ENCODE results near the gene PGBD2. TPM values are rescaled to one million over a fixed set of nuclear protein-coding genes. Genes with fewer than 3 reads are reported as not detected.

PGBD2 gene
- total and polyA plus RNA-seq, 2 of the 13 experiments (the other 11 are each of a cell fraction or from before 2014, with no cell fraction given): 6.0 to 7.4 TPM

GRCh38 chr1:248858096-248858890 lies 47.7 kb upstream of the PGBD2 start (continued):
- TF ChIP-seq ZBTB33 (CRISPR knock-in tag; IDR thresholded peaks at IDR 0.05): peak; percentile 74
- TF ChIP-seq ZNF317 (CRISPR knock-in tag; IDR thresholded peaks at IDR 0.05): 0 out of 2 replicates have a peak, but pooled peaks have one; percentile 17
- TF ChIP-seq ZNF768 (CRISPR knock-in tag; IDR thresholded peaks at IDR 0.05): 0 out of 2 replicates have a peak, but pooled peaks have one; percentile 17
- TF ChIP-seq ZSCAN31 (CRISPR knock-in tag; IDR thresholded peaks at IDR 0.05; ENCODE audit: low read depth): no peak
- TF ChIP-seq ZNF337 (CRISPR knock-in tag; IDR thresholded peaks at IDR 0.05; ENCODE audit: borderline replicate concordance, low read depth): peak; percentile 57; the same call in 1 of the 2 replicates
- 0 out of 2 replicates have a peak, but pooled peaks have one; percentile 5 for TF ChIP-seq ZNF772 (CRISPR knock-in tag; IDR thresholded peaks at IDR 0.05)
- no peak for TF ChIP-seq WIZ (CRISPR knock-in tag; IDR thresholded peaks at IDR 0.05)
- TF ChIP-seq ZNF740 (CRISPR knock-in tag; IDR thresholded peaks at IDR 0.05): peak; percentile 74
- TF ChIP-seq ZNF276 (CRISPR knock-in tag; IDR thresholded peaks at IDR 0.05; ENCODE audit: low read depth): peak; percentile 34; the same call in 1 of the 2 replicates
- TF ChIP-seq HOXA5 (CRISPR knock-in tag; IDR thresholded peaks at IDR 0.05): no peak
- 0 out of 2 replicates have a peak, but pooled peaks have one; percentile 32 for TF ChIP-seq ZBTB10 (CRISPR knock-in tag; IDR thresholded peaks at IDR 0.05; ENCODE audit: borderline replicate concordance)
- no peak for TF ChIP-seq ARID2 (CRISPR knock-in tag; IDR thresholded peaks at IDR 0.05; ENCODE audit: borderline replicate concordance)
- 0 out of 2 replicates have a peak, but pooled peaks have one; percentile 4 for TF ChIP-seq MIER3 (CRISPR knock-in tag; IDR thresholded peaks at IDR 0.05; ENCODE audit: borderline replicate concordance)
- peak; percentile 47; the same call in 1 of the 2 replicates for TF ChIP-seq MXD3 (CRISPR knock-in tag; IDR thresholded peaks at IDR 0.05)
- TF ChIP-seq RBM39 (IDR thresholded peaks at IDR 0.05; ENCODE audit: low read depth, low read length, poor library complexity, severe bottlenecking): peak; percentile 45
- 0 out of 2 replicates have a peak, but pooled peaks have one; percentile 55 for TF ChIP-seq ZIK1 (CRISPR knock-in tag; IDR thresholded peaks at IDR 0.05; ENCODE audit: borderline replicate concordance, low read depth)
- peak; percentile 42; the same call in 1 of the 2 replicates for TF ChIP-seq ZFP91 (CRISPR knock-in tag; IDR thresholded peaks at IDR 0.05; ENCODE audit: borderline replicate concordance)
- TF ChIP-seq SYNCRIP (IDR thresholded peaks at IDR 0.05; ENCODE audit: insufficient read depth, low read depth, low read length): no peak

All from HepG2 (cell line).